ENCODE data around the gene UBA5. TPM values are rescaled to one million over a fixed set of nuclear protein-coding genes. Genes with fewer than 3 reads are reported as not detected.
A peak's percentile ranks its signal among the peaks of the same experiment; 100 is the strongest.

UBA5 gene
- total RNA-seq, 2 experiments from 2014 or later = 35.4 to 39.2 TPM

- ChIA-PET CTCF (interaction anchor here (1.2 kb wide), 1 partner anchor 18 kb away, joined by 3 read pairs; no protein-coding TSS in a partner anchor), POLR2A (interaction anchor here (0.6 to 1.7 kb wide), 8 partner anchors 10 to 244 kb away, joined by 3 to 10 read pairs (median 4); partner anchors contain the start of genes DNAJC13 and NPHP3)
- Histone ChIP-seq H3K36me3 (ENCODE audit: insufficient read depth, low read length) (no peaks in the 10 kb centered on the region), H3K4me3 (ENCODE audit: low read length) (peak overlapping the region; percentile 93), H3K9me3 (ENCODE audit: control insufficient read depth in 1 of 2, insufficient read depth in 1 of 2, low read length in 2 of 2) (no peaks in the 10 kb centered on the region), H3K27me3 (ENCODE audit: control insufficient read depth in 1 of 2, insufficient read depth in 2 of 2, low read length in 2 of 2) (no peaks in the 10 kb centered on the region), H3K27ac (ENCODE audit: low read depth in 1 of 2, low read length in 2 of 2) (no peak overlapping the region), H3K4me1 (ENCODE audit: insufficient read depth, low read length) (peaks cover 8% of the 10 kb centered on the region)
- H3K27ac Mint-ChIP-seq = peak overlapping the region; percentile 98
- no peaks in the 10 kb centered on the region for H3K27me3 Mint-ChIP-seq
- H3K4me1 Mint-ChIP-seq (ENCODE audit: low read depth) = peaks cover 80% of the 10 kb centered on the region
- H3K36me3 Mint-ChIP-seq (ENCODE audit: low read depth) = peaks cover 37% of the 10 kb centered on the region
- no peaks in the 10 kb centered on the region for H3K9me3 Mint-ChIP-seq
- peak overlapping the region; percentile 100 for H3K4me3 Mint-ChIP-seq
- intact Hi-C loops (cut with DNase I, micrococcal nuclease) = loop anchor here in 1 of 2 experiments (5.0 kb wide), 4 partner anchors 56 to 1826 kb away; partner anchors contain the start of genes ANAPC13, CEP63 and DNAJC13
- no peak for ATAC-seq (ENCODE audit: poor library complexity)
- DNase-seq = peak in 2 of 14 experiments; percentile 4 to 5
- no peak for TF ChIP-seq CTCF (IDR thresholded peaks at IDR 0.05)
Measured at GRCh38 chr3:132661101-132661500, 972 bp downstream of the UBA5 start.

- no peak for TF ChIP-seq CTCF (IDR thresholded peaks at IDR 0.05)
- Histone ChIP-seq H3K4me1 (ENCODE audit: insufficient read depth, low read length) (peaks cover 8% of the 10 kb centered on the region), H3K27me3 (ENCODE audit: control insufficient read depth in 1 of 2, insufficient read depth in 2 of 2, low read length in 2 of 2) (no peaks in the 10 kb centered on the region), H3K36me3 (ENCODE audit: insufficient read depth, low read length) (peaks cover 5% of the 10 kb centered on the region), H3K27ac (ENCODE audit: low read depth in 1 of 2, low read length in 2 of 2) (no peak overlapping the region), H3K4me3 (ENCODE audit: low read length) (no peak overlapping the region), H3K9me3 (ENCODE audit: control insufficient read depth in 1 of 2, insufficient read depth in 1 of 2, low read length in 2 of 2) (no peaks in the 10 kb centered on the region)
- Mint-ChIP-seq H3K4me3 (peak overlapping the region; percentile 69), H3K4me1 (ENCODE audit: low read depth) (peaks cover 76% of the 10 kb centered on the region), H3K36me3 (ENCODE audit: low read depth) (peaks cover 45% of the 10 kb centered on the region), H3K27ac (no peak overlapping the region), H3K27me3 (no peaks in the 10 kb centered on the region), H3K9me3 (no peaks in the 10 kb centered on the region)
- ChIA-PET CTCF (interaction anchor here (1.2 kb wide), 1 partner anchor 19 kb away, joined by 3 read pairs; no protein-coding TSS in a partner anchor), POLR2A (no interaction called here)
- intact Hi-C loops (cut with DNase I, micrococcal nuclease) = loop anchor here in 1 of 2 experiments (5.0 kb wide), 4 partner anchors 55 to 1825 kb away; partner anchors contain the start of genes ANAPC13, CEP63 and DNAJC13
- ATAC-seq (ENCODE audit: poor library complexity) = no peak
- DNase-seq = no peak
Measured at GRCh38 chr3:132662212-132662611, 2.1 kb downstream of the UBA5 start.

- no peak for TF ChIP-seq CTCF (IDR thresholded peaks at IDR 0.05)
- no peaks in the 10 kb centered on the region for H3K27me3 ChIP-seq (ENCODE audit: control insufficient read depth in 1 of 2, insufficient read depth in 2 of 2, low read length in 2 of 2)
- H3K4me3 ChIP-seq (ENCODE audit: low read length) = no peak overlapping the region
- peaks cover 43% of the 10 kb centered on the region for H3K36me3 Mint-ChIP-seq (ENCODE audit: low read depth)
- H3K9me3 ChIP-seq (ENCODE audit: control insufficient read depth in 1 of 2, insufficient read depth in 1 of 2, low read length in 2 of 2) = no peaks in the 10 kb centered on the region
- POLR2A ChIA-PET = no interaction called here
- H3K36me3 ChIP-seq (ENCODE audit: insufficient read depth, low read length) = peaks cover 13% of the 10 kb centered on the region
- CTCF ChIA-PET = no interaction called here
- no peak overlapping the region for H3K27ac ChIP-seq (ENCODE audit: low read depth in 1 of 2, low read length in 2 of 2)
- no peak overlapping the region for H3K4me3 Mint-ChIP-seq
- no peak for DNase-seq
- H3K27ac Mint-ChIP-seq = no peak overlapping the region
- no peaks in the 10 kb centered on the region for H3K9me3 Mint-ChIP-seq
- intact Hi-C loops (cut with DNase I, micrococcal nuclease) = no loop called here
- H3K27me3 Mint-ChIP-seq = no peaks in the 10 kb centered on the region
- no peaks in the 10 kb centered on the region for H3K4me1 ChIP-seq (ENCODE audit: insufficient read depth, low read length)
- peaks cover 53% of the 10 kb centered on the region for H3K4me1 Mint-ChIP-seq (ENCODE audit: low read depth)
- ATAC-seq (ENCODE audit: poor library complexity) = no peak
Measured at GRCh38 chr3:132665230-132665745, 5.2 kb downstream of the UBA5 start.
